ENCODE data around the gene SPAG6.

- TF ChIP-seq CTCF (IDR thresholded peaks at IDR 0.05) (no peak), EP300 (IDR thresholded peaks at IDR 0.05) (no peak), POLR2A (IDR thresholded peaks at IDR 0.05) (no peak), POLR2AphosphoS5 (IDR thresholded peaks at IDR 0.05) (no peak)
These were observed 41.8 kb upstream of the SPAG6 start for GRCh38 chr10:22303461-22303860.
